NCI-H1436 treated with DMSO at 0.1 percent for 48 hours (cell line): ENCODE data around the gene MRPL48.

Experiments used
- DNase-seq: peaks from one replicate; lab custom pipeline; 2025; lab: John Stamatoyannopoulos, UW

Gene MRPL48

GRCh38 chr11:73893041-73893440 lies 105.4 kb downstream of the MRPL48 start:
- no peak for DNase-seq

- no peak for DNase-seq
Observed at GRCh38 chr11:73894725-73895335, 107.2 kb downstream of the MRPL48 start.

- no peak for DNase-seq
Observed at GRCh38 chr11:73902303-73902702, 114.6 kb downstream of the MRPL48 start.

- no peak for DNase-seq
Observed at GRCh38 chr11:73907191-73907590, 119.5 kb downstream of the MRPL48 start.

GRCh38 chr11:73912026-73912425 lies 124.4 kb downstream of the MRPL48 start:
- no peak for DNase-seq

GRCh38 chr11:73913472-73913871 lies 125.8 kb downstream of the MRPL48 start:
- DNase-seq: no peak

- no peak for DNase-seq
Observed at GRCh38 chr11:73914284-73914683, 126.6 kb downstream of the MRPL48 start.
